Neural progenitor cell (in vitro differentiated cells): Measurements from ENCODE around the gene SLC22A23.

Source experiments
- CTCF ChIP-seq: fragments of 200-600 bp; sonication (generic); IDR thresholded peaks from 2 replicates; pipeline ENCODE4 v1.5.1; 2017; ENCODE audit warnings: antibody characterized with exemption, mild to moderate bottlenecking
- EZH2 ChIP-seq: fragments of 200-600 bp; sonication (generic); IDR thresholded peaks from 2 replicates; pipeline ENCODE4 v1.6.1; 2017; ENCODE audit warnings: antibody characterized with exemption, mild to moderate bottlenecking, moderate library complexity
- EZH2phosphoT487 ChIP-seq: fragments of 200-600 bp; sonication (generic); IDR thresholded peaks from 2 replicates; pipeline ENCODE4 v1.6.1; 2017; ENCODE audit warnings: antibody characterized with exemption

GRCh38 chr6:3260296-3260695 lies 196.6 kb downstream of the SLC22A23 start:
- TF ChIP-seq CTCF: no peak
- TF ChIP-seq EZH2phosphoT487: no peak
- TF ChIP-seq EZH2: no peak
